Non-pigmented ciliary epithelial cell (primary cell): ENCODE data around the gene ADGRV1.
A peak's percentile ranks its signal among the peaks of the same experiment; 100 is the strongest.

ENCODE experiments used
- DNase-seq: peaks from one replicate; pipeline ENCODE4 v3.0.0-alpha.2; 2010; ENCODE audit warnings: low read depth

Gene ADGRV1

DNA sequence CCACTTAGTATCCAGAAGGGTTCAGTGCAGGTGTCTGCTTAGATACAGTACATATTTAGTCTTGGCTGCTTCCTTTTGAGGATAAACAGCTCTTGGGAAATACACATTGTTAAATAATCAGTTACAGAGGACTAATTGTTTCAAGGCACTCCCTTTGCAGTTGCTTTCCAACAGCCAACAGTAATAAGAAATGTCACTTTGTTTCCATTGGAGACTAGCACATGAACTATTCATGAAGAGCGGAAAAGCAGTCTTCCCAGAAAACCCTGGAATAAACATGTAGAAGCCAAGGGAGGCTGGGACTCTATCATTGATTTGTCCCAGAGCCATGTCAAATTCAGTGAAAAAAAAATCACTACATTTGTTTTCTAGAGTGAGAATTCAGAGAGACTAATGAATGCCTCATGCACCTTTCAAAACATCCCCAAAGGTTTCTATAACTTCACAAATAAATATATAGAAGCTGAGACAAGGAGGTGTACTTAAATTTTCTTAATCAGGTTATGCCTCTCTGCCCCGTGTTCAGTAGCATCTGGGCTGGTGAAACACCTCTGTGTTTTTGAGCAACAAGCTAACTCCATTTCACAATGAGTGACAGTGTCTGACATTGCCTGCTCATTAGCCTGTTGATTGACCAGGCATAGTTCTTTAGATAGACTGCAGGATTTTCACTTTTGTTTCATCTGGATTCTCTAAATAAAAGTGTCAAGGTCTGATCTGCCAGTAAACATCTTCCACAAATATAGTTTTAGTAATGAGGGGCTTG is 553.1 kb downstream of the ADGRV1 start:
- no peak for DNase-seq

DNA sequence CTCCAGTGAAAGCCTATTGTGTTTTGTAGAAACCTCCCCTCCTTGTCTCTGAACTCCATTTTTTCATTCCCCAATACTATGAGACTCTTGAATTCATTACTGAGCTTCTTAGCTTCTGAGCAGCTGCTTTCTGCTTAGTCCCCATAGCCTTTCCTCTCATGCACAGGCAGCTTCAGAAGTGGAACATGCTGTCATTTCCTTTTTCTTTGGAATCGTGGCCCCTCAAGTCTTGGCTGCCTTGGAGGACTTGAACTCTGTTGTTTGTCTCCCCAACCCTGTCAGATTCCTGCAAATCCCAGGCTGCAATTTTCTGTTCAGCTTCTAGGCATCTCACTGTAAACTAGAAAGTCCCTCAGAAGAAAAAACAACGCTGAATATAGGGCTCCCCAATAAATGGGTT is 556.1 kb downstream of the ADGRV1 start:
- DNase-seq: no peak

DNA sequence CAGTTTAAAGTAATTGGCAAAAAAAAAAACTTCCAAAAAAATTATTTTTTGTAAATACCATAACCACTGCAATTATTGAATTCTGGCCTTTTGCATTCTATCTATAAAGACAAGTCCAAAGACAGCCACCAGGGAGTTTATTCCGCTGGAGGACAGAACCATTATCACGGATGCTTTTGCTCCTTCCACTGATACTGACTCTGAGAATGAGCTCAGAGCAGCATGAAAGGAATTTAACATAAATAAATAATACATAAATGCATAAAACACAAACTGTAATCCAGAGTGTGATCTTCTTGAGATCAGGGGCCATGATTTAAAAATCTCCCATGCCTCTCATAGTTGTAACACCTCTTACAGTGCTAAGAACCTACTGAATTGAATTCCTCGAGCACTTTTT is 559.8 kb downstream of the ADGRV1 start:
- DNase-seq: no peak

DNA sequence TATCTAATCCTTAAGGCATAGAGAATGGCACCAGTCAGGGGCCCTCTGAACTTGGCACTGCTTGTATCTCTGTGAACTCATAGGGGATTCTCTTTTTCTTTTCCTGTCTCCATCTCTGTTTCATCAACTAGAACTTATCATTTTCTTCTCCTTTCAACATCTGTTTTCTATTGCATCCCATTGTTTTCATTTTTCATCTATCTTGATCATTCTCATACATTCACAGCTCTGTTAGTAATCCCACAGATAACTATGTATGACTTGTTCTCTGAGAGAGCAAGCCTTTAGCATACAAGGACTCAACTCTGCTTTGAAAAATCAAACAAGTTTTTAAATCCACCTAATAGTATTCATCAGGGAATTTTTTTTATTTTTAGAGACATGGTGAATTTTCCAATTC is 560.2 kb downstream of the ADGRV1 start:
- peak; percentile 23 for DNase-seq

GRCh38 chr5:91119217-91119616 is 560.6 kb downstream of the ADGRV1 start:
- DNase-seq: no peak

DNA sequence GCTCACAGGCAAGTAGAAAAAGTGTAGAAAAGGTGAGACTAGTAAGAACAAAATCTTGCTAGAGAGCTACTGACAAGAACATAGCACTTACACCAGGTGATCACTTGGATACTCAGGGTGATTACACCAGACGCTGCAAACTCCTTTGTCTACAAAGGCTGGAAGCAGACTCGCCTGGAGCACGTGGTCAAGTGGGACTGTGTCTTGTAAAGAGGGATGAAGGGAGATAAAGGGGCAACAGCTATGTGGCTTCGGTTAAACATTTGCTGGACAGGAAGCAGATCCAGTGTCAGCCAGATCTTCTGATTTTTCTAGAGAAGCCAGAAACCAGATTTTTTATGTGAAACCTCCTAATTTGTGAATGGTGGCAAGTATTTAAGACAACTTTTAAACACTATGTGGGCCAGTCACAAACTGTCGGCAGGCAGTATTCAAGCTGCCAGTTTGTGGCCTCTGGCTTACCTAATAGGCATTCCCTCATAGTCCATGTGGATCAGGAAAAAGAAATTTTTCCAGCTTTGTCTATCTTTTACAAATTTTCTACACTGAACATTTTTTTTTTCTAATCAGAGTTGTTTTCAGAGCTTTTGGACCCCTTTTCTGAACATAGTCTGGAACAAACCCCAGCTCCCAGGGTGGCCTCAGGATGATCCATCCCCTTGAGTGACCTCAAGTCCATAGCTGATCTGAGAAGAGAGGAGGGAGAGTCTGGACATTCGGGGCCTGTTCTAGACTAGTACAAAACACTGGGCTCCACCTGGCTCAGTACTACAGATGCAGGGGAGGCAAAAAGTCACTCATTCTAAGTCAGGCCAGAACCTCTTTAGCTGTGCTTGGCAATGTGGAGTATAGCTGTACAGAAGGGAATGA is 561.6 kb downstream of the ADGRV1 start:
- DNase-seq: no peak

- DNase-seq: no peak
Measured at GRCh38 chr5:91121347-91121993, 562.9 kb downstream of the ADGRV1 start.

DNA sequence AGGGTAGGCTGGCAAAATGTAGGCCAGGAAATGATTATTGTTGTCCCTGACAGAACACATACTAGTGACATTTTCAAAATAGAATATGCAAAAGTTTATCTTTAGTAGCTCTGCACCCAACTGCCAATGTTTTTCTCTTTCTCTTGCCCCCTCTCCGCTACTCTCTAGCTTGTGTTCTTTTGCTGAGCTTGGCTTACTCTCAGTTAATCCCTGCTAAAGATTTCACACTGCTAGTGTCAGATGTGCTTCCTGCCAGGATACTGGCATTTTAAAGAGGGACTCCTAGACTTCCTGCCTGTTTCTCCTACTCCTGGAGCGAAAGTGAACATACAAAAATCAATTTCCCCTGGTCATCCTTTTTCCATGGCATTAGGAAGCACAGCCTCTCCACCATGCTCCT is 564.1 kb downstream of the ADGRV1 start:
- no peak for DNase-seq

DNA sequence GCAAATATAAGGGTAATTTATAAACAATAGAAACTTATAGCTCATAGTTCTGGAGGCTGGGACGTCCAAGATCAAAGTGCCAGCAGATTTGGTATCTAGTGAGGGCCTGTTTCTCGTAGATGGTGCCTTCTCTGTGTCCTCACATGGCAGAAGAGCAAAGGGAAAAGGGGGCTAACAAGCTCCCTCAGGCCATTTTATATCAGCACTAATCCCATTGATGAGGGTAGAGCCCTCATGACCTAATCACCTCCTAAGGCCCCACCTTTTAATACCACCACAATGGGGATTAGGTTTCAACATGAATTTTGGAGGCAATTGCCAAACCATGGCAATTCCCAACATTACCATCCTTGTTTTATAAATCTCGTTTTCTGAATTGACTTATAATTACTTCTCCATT is 564.7 kb downstream of the ADGRV1 start:
- no peak for DNase-seq

DNA sequence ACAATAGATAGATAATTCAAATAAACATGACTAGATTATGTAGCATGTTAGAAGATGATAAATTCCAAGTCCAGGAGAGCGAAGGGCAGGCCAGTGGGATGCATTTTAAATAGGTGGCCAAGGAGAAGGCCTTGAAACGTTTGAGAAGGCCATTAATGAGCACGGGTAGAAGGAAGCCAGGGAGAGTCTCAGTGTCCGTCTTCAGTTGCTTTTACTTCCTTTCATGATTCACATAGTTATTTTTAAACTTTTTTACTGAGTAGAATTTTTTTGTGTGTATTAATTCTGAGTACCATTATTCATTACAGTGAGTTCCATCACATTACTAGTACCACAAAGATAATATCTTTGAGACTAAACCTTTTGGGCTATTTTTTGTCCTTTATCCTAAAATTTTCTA is 565.3 kb downstream of the ADGRV1 start:
- no peak for DNase-seq

GRCh38 chr5:91125916-91126315 is 567.3 kb downstream of the ADGRV1 start:
- no peak for DNase-seq

DNA sequence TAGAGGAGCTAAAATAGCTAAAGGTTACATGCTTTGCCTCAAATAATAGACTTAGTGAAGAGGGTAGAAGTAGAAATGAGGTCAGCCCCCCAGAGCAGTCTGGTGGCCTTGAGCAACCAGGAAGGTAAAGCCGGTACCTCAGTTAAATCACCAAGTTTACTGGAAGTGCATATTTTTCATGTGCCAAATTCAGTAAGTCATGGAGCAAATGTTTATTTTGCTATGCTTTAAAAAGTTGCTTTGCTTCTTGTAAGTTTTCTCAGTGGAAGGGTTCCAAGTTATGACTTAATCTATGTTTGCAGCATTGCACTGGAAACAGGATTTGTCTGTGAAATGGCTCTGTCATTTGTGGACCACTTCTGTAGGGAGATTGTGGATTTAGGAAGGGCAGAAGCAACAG is 567.9 kb downstream of the ADGRV1 start:
- DNase-seq: peak; percentile 57

- DNase-seq: no peak
Measured at GRCh38 chr5:91126888-91127287, 568.3 kb downstream of the ADGRV1 start.

- DNase-seq: no peak
Measured at GRCh38 chr5:91127456-91128081, 569.0 kb downstream of the ADGRV1 start.

GRCh38 chr5:91128604-91129003 is 570.0 kb downstream of the ADGRV1 start:
- DNase-seq: no peak

GRCh38 chr5:91129748-91130147 is 571.2 kb downstream of the ADGRV1 start:
- DNase-seq: no peak

GRCh38 chr5:91130759-91131158 is 572.2 kb downstream of the ADGRV1 start:
- DNase-seq: no peak

- DNase-seq: no peak
Measured at GRCh38 chr5:91132550-91132949, 574.0 kb downstream of the ADGRV1 start.

- DNase-seq: no peak
Measured at GRCh38 chr5:91133183-91133582, 574.6 kb downstream of the ADGRV1 start.

DNA sequence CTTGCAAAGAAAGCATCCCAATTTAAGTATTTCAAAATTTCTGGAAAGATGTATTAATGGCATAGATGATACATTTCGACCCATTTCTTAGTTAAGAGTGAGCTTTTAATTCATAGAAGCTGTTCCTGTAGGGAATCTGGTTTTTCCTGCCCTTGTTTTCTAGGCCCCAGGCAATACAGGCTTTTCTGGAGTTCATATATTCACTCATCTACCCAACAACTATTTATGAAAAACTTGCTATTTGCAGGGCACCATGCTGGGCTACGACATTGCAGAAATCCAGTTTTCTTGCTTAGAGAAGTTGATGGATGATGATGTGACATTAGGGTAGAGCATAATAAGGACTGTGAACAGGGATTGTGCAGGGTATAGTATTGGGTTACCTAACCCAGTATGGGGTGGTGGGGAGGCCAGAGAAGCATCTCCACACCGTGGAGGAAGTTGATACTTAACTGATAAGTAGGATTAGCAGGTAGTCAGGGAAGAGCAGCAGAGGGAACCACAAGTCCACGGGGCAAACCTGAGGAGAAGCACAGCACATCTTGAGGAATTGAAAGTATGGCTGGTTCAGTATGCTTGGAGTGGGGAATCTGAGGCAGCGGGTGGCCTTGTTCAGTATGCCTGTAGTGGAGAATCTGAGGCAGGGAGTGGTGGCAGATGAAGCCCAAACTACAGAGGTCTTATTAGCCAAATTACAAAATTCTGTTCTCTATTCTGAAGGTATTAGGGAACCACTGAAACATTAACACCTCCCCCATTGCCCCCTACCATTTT is 577.1 kb downstream of the ADGRV1 start:
- no peak for DNase-seq

GRCh38 chr5:91136271-91136670 is 577.7 kb downstream of the ADGRV1 start:
- DNase-seq: peak; percentile 28

GRCh38 chr5:91137647-91138046 is 579.0 kb downstream of the ADGRV1 start:
- no peak for DNase-seq
